ENCODE data around the gene KCTD1. TPM values are rescaled to one million over a fixed set of nuclear protein-coding genes. Genes with fewer than 3 reads are reported as not detected.

Gene KCTD1
- total RNA-seq, 4 donors from 2014 or later = 25.3 to 62.0 (median 51.3) TPM

- intact Hi-C loops (cut with DNase I; ENCODE audit: low total_unique reads) = no loop called here
- no peak overlapping the region for H3K4me3 ChIP-seq (ENCODE audit: low read depth, poor library complexity, severe bottlenecking)
- no peak for DNase-seq (ENCODE audit: low spot score in 2 of 2)
- TF ChIP-seq POLR2A (IDR thresholded peaks at IDR 0.05) = no peak
- TF ChIP-seq CTCF (IDR thresholded peaks at IDR 0.05) = no peak
- WGBS, 2 donors = 93 to 95% methylated on average over 12 of the region's 12 CpGs
These were observed 89.0 kb downstream of the KCTD1 start for GRCh38 chr18:26459340-26459739.

- 61 to 70% methylated on average over 9 of the region's 9 CpGs for WGBS, 2 donors
- TF ChIP-seq CTCF (IDR thresholded peaks at IDR 0.05) = no peak
- TF ChIP-seq POLR2A (IDR thresholded peaks at IDR 0.05) = no peak
- intact Hi-C loops (cut with DNase I; ENCODE audit: low total_unique reads) = no loop called here
- no peak overlapping the region for H3K4me3 ChIP-seq (ENCODE audit: low read depth, poor library complexity, severe bottlenecking)
- no peak for DNase-seq (ENCODE audit: low spot score in 2 of 2)
These were observed 89.7 kb downstream of the KCTD1 start for GRCh38 chr18:26458526-26459232.

- TF ChIP-seq CTCF (IDR thresholded peaks at IDR 0.05) = no peak
- TF ChIP-seq POLR2A (IDR thresholded peaks at IDR 0.05) = no peak
- WGBS, 2 donors = 79 to 80% methylated on average over 22 of the region's 22 CpGs
- intact Hi-C loops (cut with DNase I; ENCODE audit: low total_unique reads) = no loop called here
- DNase-seq (ENCODE audit: low spot score in 2 of 2) = no peak
- no peak overlapping the region for H3K4me3 ChIP-seq (ENCODE audit: low read depth, poor library complexity, severe bottlenecking)
These were observed 90.6 kb downstream of the KCTD1 start for GRCh38 chr18:26457611-26458353.

- no peak for TF ChIP-seq POLR2A (IDR thresholded peaks at IDR 0.05)
- no peak for TF ChIP-seq CTCF (IDR thresholded peaks at IDR 0.05)
- intact Hi-C loops (cut with DNase I; ENCODE audit: low total_unique reads) = no loop called here
- DNase-seq (ENCODE audit: low spot score in 2 of 2) = no peak
- 90 to 97% methylated on average over 4 of the region's 4 CpGs for WGBS, 2 donors
- no peak overlapping the region for H3K4me3 ChIP-seq (ENCODE audit: low read depth, poor library complexity, severe bottlenecking)
These were observed 91.2 kb downstream of the KCTD1 start for GRCh38 chr18:26457195-26457594.

- WGBS, 2 donors = 76 to 78% methylated on average over 3 of the region's 3 CpGs
- no peak for DNase-seq (ENCODE audit: low spot score in 2 of 2)
- intact Hi-C loops (cut with DNase I; ENCODE audit: low total_unique reads) = no loop called here
- no peak overlapping the region for H3K4me3 ChIP-seq (ENCODE audit: low read depth, poor library complexity, severe bottlenecking)
- TF ChIP-seq POLR2A (IDR thresholded peaks at IDR 0.05) (no peak), CTCF (IDR thresholded peaks at IDR 0.05) (no peak)
These were observed 92.3 kb downstream of the KCTD1 start for GRCh38 chr18:26456070-26456491.

Data from lower leg skin (tissue), 4 donors.